ENCODE results near the gene KCNQ1. TPM values are rescaled to one million over a fixed set of nuclear protein-coding genes. Genes with fewer than 3 reads are reported as not detected.

Gene KCNQ1
- total and polyA plus RNA-seq, 2 donors (not counting 3 experiments of a cell fraction or from before 2014, with no cell fraction given): 0.07 to 0.09 TPM

- no peaks in the 10 kb centered on the region for H3K9me1 ChIP-seq (replicated peaks; ENCODE audit: control insufficient read depth, extremely low read depth, insufficient read depth, low read length)
- intact Hi-C loops (cut with micrococcal nuclease): loop anchor here (5.0 to 10.0 kb wide), 3 partner anchors 112 to 582 kb away; partner anchors contain the start of genes C11orf21 and TSPAN32
- dilution Hi-C loops (cut with MboI; ENCODE audit: extremely low pct_ligation_motif_present, low sequenced_read_pairs): no loop called here
Observed at GRCh38 chr11:2886936-2887335, 442.1 kb downstream of the KCNQ1 start.

More at GRCh38 chr11:2886936-2887335, 442.1 kb downstream of the KCNQ1 start:
- H3K9ac ChIP-seq (replicated peaks; ENCODE audit: extremely low read depth, insufficient read depth, low read length): no peak overlapping the region
- FAIRE-seq (no peak), DNase-seq (ENCODE audit: low read depth, low spot score) (no peak)
- no TSS peak for BruUV-seq (replicated peaks)
- H3K36me3 ChIP-seq (ENCODE audit: control insufficient read depth in 2 of 2, extremely low read depth in 1 of 2, insufficient read depth in 2 of 2, low read length in 2 of 2): no peaks in the 10 kb centered on the region
- CTCF ChIA-PET: interaction anchor here (0.7 to 16.2 kb wide), 8 partner anchors 8 to 353 kb away, joined by 3 to 711 read pairs (median 4); partner anchors contain the start of gene PHLDA2
- no peak overlapping the region for H2AFZ ChIP-seq (ENCODE audit: low read depth, low read length)
- no peak overlapping the region for H3K27ac ChIP-seq (ENCODE audit: insufficient read depth, low read depth, low read length)
- H3K4me3 ChIP-seq (replicated peaks in 1 of 3; ENCODE audit: insufficient read depth in 1 of 3, low read depth in 1 of 3, low read length in 3 of 3): no peak overlapping the region
- no peak for TF ChIP-seq GATA2 (IDR thresholded peaks at IDR 0.05; ENCODE audit: insufficient read depth, insufficient read length, low read depth, low read length)
- no peak for TF ChIP-seq EZH2 (IDR thresholded peaks at IDR 0.05; ENCODE audit: borderline replicate concordance, low read depth, low read length, severe bottlenecking)
- TF ChIP-seq MAX (IDR thresholded peaks at IDR 0.05; ENCODE audit: insufficient read depth, insufficient read length): no peak
- no peak for TF ChIP-seq POLR2AphosphoS5 (IDR thresholded peaks at IDR 0.05; ENCODE audit: insufficient read depth, low read depth, low read length)
- no peak for TF ChIP-seq JUN (IDR thresholded peaks at IDR 0.05; ENCODE audit: borderline replicate concordance, insufficient read depth, insufficient read length, low read depth)
- no peak for TF ChIP-seq FOS (IDR thresholded peaks at IDR 0.05; ENCODE audit: borderline replicate concordance, insufficient read depth, low read length)
- no peak for TF ChIP-seq POLR2A (IDR thresholded peaks at IDR 0.05; ENCODE audit: low read depth, low read length)
- no peak for TF ChIP-seq MYC (IDR thresholded peaks at IDR 0.05; ENCODE audit: low read depth, low read length)
- no peak for TF ChIP-seq CTCF (IDR thresholded peaks at IDR 0.05; ENCODE audit: extremely low read depth in 1 of 2, insufficient read depth in 1 of 2, low read depth in 1 of 2, low read length in 2 of 2)
- H3K27me3 ChIP-seq (ENCODE audit: control insufficient read depth in 2 of 2, insufficient read depth in 2 of 2, low read length in 2 of 2): peaks cover 1 to 14% of the 10 kb centered on the region in 2 experiments
- H3K79me2 ChIP-seq (ENCODE audit: control insufficient read depth, insufficient read depth, low read length): no peaks in the 10 kb centered on the region
- no peaks in the 10 kb centered on the region for H4K20me1 ChIP-seq (replicated peaks; ENCODE audit: control insufficient read depth, extremely low read depth, insufficient read depth, low read length)
- H3K4me2 ChIP-seq (ENCODE audit: insufficient read depth, low read length): no peak overlapping the region
- peaks cover 14% of the 10 kb centered on the region for H3K4me1 ChIP-seq (ENCODE audit: control insufficient read depth, extremely low read depth, insufficient read depth, low read length)
- H3K9me3 ChIP-seq (replicated peaks; ENCODE audit: control insufficient read depth, insufficient read depth, low read length): no peaks in the 10 kb centered on the region
- POLR2A ChIA-PET: no interaction called here
